ENCODE measurements around the gene KLK6. TPM values are rescaled to one million over a fixed set of nuclear protein-coding genes. Genes with fewer than 3 reads are reported as not detected.
"Not testable (repeated sequence)": the region's sequence is repeated elsewhere in the genome, so short reads cannot be mapped to it uniquely, and the experiment has no call there.

KLK6 gene
- total and polyA plus RNA-seq, 12 donors, result not detected

- Histone ChIP-seq H3K9me3 (no peaks in the 10 kb centered on the region), H3K4me3 (no peak overlapping the region), H3K27me3 (peaks cover 0 to 52% (median 33%) of the 10 kb centered on the region in 7 donors), H3K27ac (no peak overlapping the region), H3K36me3 (no peaks in the 10 kb centered on the region), H3K4me1 (no peaks in the 10 kb centered on the region)
- ATAC-seq, result no peak
- TF ChIP-seq, protein P1, sequence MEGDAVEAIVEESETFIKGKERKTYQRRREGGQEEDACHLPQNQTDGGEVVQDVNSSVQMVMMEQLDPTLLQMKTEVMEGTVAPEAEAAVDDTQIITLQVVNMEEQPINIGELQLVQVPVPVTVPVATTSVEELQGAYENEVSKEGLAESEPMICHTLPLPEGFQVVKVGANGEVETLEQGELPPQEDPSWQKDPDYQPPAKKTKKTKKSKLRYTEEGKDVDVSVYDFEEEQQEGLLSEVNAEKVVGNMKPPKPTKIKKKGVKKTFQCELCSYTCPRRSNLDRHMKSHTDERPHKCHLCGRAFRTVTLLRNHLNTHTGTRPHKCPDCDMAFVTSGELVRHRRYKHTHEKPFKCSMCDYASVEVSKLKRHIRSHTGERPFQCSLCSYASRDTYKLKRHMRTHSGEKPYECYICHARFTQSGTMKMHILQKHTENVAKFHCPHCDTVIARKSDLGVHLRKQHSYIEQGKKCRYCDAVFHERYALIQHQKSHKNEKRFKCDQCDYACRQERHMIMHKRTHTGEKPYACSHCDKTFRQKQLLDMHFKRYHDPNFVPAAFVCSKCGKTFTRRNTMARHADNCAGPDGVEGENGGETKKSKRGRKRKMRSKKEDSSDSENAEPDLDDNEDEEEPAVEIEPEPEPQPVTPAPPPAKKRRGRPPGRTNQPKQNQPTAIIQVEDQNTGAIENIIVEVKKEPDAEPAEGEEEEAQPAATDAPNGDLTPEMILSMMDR (IDR thresholded peaks at IDR 0.05), result no peak
- DNase-seq, result no peak
- intact Hi-C loops (cut with DNase I), result no loop called here
- WGBS, 2 donors, result 61 to 68% methylated on average over 4 of the region's 4 CpGs
Measured at GRCh38 chr19:50977626-50978025, 8.2 kb upstream of the KLK6 start.

- WGBS, 2 donors, result 14 to 17% methylated on average over 8 of the region's 8 CpGs
- ATAC-seq (no peak), DNase-seq (no peak)
- Histone ChIP-seq H3K4me1 (no peaks in the 10 kb centered on the region), H3K36me3 (no peaks in the 10 kb centered on the region), H3K27me3 (peaks cover 0 to 57% (median 49%) of the 10 kb centered on the region in 7 donors), H3K27ac (no peak overlapping the region), H3K4me3 (no peak overlapping the region), H3K9me3 (no peaks in the 10 kb centered on the region)
- TF ChIP-seq, protein P1 (IDR thresholded peaks at IDR 0.05), result no peak
- intact Hi-C loops (cut with DNase I), result no loop called here
Measured at GRCh38 chr19:50975766-50976165, 6.4 kb upstream of the KLK6 start.

DNA sequence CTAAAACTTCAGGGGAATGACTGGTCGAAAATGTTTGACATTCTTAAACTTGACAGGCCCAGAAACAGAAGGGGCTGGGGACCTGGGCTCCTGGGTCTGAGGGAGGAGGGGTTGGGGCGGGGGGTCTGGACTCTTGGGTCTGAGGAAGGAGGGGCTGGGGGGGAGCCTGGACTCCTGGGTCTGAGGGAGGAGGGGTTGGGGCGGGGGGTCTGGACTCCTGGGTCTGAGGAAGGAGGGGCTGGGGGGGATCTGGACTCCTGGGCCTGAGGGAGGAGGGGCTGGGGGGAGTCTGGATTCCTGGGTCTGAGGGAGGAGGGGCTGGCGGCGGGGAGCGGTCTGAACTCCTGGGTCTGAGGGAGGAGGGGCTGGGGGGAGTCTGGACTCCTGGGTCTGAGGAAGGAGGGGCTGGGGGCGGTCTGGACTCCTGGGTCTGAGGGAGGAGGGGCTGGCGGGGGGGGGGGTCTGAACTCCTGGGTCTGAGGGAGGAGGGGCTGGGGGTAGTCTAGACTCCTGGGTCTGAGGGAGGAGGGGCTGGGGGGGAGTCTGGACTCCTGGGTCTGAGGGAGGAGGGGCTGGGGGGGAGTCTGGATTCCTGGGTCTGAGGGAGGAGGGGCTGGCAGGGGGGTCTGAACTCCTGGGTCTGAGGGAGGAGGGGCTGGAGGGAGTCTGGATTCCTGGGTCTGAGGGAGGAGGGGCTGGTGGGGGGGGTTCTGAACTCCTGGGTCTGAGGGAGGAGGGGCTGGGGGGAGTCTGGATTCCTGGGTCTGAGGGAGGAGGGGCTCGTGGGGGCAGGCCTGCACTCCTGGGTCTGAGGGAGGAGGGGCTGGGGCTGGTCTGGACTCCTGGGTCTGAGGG lies 5.5 kb upstream of the KLK6 start:
- TF ChIP-seq, protein P1 (IDR thresholded peaks at IDR 0.05), result no peak
- ATAC-seq, result no peak
- no peaks in the 10 kb centered on the region for H3K36me3 ChIP-seq
- DNase-seq, result no peak
- 49 to 58% methylated on average over 8 to 9 of the region's 9 CpGs for WGBS, 2 donors
- no peak overlapping the region for H3K4me3 ChIP-seq
- H3K27me3 ChIP-seq, result peaks cover 0 to 65% (median 54%) of the 10 kb centered on the region in 7 donors
- H3K4me1 ChIP-seq, result no peaks in the 10 kb centered on the region
- no peak overlapping the region for H3K27ac ChIP-seq
- H3K9me3 ChIP-seq, result no peaks in the 10 kb centered on the region
- intact Hi-C loops (cut with DNase I), result no loop called here

DNA sequence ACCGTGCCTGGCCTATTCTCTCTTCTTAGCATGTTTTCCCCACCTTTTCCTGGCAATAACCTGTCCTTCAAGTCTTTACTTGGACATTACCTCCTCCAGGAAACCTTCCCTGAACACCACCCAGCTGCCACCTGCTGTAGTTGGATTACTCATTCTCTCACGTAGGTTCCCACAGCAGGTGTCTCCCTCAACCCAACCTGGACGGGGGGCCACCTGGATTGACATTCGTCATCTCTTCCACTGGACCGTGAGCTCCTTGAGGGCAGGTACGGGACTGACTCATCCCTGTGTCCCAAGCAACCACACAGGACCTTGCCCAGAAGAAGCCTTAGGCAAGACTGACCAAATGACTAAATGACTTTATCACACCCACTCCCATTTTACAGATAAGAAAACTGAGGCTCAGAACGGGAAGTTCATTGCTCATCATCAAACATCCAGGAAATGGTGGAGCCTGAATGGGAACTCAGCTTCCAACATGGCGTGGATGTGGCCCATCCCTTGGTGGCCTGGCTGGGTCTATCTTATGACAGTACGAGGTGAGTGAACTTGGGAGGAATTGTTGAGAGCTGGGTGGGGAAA lies 3.5 kb upstream of the KLK6 start:
- Histone ChIP-seq H3K4me1 (no peaks in the 10 kb centered on the region), H3K4me3 (no peak overlapping the region), H3K36me3 (no peaks in the 10 kb centered on the region), H3K27ac (no peak overlapping the region), H3K9me3 (no peaks in the 10 kb centered on the region), H3K27me3 (peaks cover 0 to 75% (median 63%) of the 10 kb centered on the region in 7 donors)
- DNase-seq, result no peak
- ATAC-seq, result no peak
- intact Hi-C loops (cut with DNase I), result no loop called here
- 79% methylated on average over 9 of the region's 9 CpGs for WGBS, 2 donors
- TF ChIP-seq, protein P1 (IDR thresholded peaks at IDR 0.05), result no peak

GRCh38 chr19:50969810-50970209 lies 419 bp upstream of the KLK6 start:
- peaks cover 0 to 72% (median 58%) of the 10 kb centered on the region in 7 donors for H3K27me3 ChIP-seq
- H3K27ac ChIP-seq; H3K4me3 ChIP-seq; DNase-seq; ATAC-seq; H3K4me1 ChIP-seq; intact Hi-C loops (cut with DNase I); H3K36me3 ChIP-seq; H3K9me3 ChIP-seq: not testable (repeated sequence)
- WGBS, 2 donors, result 77 to 86% methylated on average over 3 of the region's 3 CpGs
